Mammary epithelial cell (primary cell): Measurements from ENCODE around the gene SNAP47.

Experiments
- EZH2 ChIP-seq: IDR thresholded peaks from 2 replicates; pipeline ENCODE4 v1.6.1; 2012; ENCODE audit warnings: low read length, inconsistent platforms, borderline replicate concordance
- TF ChIP-seq, protein P1 (sequence below), 2 donors: IDR thresholded peaks in 1 of 2; conservative IDR thresholded peaks in 1 of 2; 2 replicates each; pipeline ENCODE4 v1.5.1; 2011 to 2012; ENCODE audit warnings: inconsistent platforms in 2 of 2, low read length in 2 of 2, mild to moderate bottlenecking in 2 of 2, control low read depth in 1 of 2, low read depth in 1 of 2; ENCODE audit not compliant: insufficient read depth in 1 of 2; ENCODE audit errors: extremely low read depth in 1 of 2

DNA sequence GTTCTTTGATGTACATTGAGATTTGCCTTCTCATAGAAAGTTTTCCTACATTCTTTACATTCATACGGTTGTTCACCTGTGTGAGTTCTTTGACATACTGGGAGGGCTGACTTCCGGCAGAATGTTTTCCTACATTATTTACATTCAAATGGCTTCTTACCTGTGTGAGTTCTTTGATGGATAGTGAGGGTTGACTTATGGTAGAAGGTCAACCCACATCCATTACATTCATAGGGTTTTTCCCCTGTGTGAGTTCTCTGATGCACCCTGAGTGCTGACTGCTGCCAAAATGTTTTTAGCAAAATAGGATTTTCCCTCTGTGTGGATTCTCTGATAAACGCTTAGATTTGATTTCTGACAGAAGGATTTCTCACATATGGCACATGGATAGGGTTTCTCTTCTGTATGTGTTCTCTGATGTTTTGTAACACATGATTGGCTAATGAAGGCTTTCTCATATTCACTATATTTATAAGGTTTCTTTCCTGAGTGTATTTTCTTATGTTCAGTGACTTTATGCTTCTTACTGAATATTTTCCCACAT, 37.8 kb upstream of the SNAP47 start:
- TF ChIP-seq, protein P1, sequence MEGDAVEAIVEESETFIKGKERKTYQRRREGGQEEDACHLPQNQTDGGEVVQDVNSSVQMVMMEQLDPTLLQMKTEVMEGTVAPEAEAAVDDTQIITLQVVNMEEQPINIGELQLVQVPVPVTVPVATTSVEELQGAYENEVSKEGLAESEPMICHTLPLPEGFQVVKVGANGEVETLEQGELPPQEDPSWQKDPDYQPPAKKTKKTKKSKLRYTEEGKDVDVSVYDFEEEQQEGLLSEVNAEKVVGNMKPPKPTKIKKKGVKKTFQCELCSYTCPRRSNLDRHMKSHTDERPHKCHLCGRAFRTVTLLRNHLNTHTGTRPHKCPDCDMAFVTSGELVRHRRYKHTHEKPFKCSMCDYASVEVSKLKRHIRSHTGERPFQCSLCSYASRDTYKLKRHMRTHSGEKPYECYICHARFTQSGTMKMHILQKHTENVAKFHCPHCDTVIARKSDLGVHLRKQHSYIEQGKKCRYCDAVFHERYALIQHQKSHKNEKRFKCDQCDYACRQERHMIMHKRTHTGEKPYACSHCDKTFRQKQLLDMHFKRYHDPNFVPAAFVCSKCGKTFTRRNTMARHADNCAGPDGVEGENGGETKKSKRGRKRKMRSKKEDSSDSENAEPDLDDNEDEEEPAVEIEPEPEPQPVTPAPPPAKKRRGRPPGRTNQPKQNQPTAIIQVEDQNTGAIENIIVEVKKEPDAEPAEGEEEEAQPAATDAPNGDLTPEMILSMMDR (conservative IDR thresholded peaks at IDR 0.05 in 1 of 2, IDR thresholded peaks at IDR 0.05 in 1 of 2; ENCODE audit: extremely low read depth in 1 of 2, insufficient read depth in 1 of 2, low read depth in 1 of 2, low read length in 2 of 2): no peak
- no peak for TF ChIP-seq EZH2
